Stomach smooth muscle (tissue), 2 donors: ENCODE measurements around the gene SLC6A5.

Experiments used
- H3K27ac ChIP-seq: one replicate; pipeline ENCODE4 v1.7.0; 2013; ENCODE audit warnings: mild to moderate bottlenecking, low read length, inconsistent platforms
- H3K27me3 ChIP-seq, 2 donors: one replicate each; pipeline ENCODE4 v1.7.0; 2013; ENCODE audit warnings: low read length in 2 of 2; ENCODE audit not compliant: insufficient read depth in 2 of 2, control insufficient read depth in 1 of 2
- H3K36me3 ChIP-seq, 2 donors: one replicate each; pipeline ENCODE4 v1.7.0; 2013; ENCODE audit warnings: low read length in 2 of 2; ENCODE audit not compliant: control insufficient read depth in 2 of 2, insufficient read depth in 2 of 2
- H3K4me1 ChIP-seq: one replicate; pipeline ENCODE4 v1.7.0; 2013; ENCODE audit warnings: low read length; ENCODE audit not compliant: control insufficient read depth, insufficient read depth
- H3K4me3 ChIP-seq, 2 donors: one replicate each; pipeline ENCODE4 v1.7.0; 2013; ENCODE audit warnings: low read length in 2 of 2
- H3K9ac ChIP-seq, 2 donors: one replicate each; pipeline ENCODE4 v1.7.0; 2013; ENCODE audit warnings: low read length in 2 of 2, mild to moderate bottlenecking in 1 of 2
- H3K9me3 ChIP-seq, 2 donors: one replicate each; pipeline ENCODE4 v1.7.0; 2013; ENCODE audit warnings: low read length in 2 of 2; ENCODE audit not compliant: control insufficient read depth in 2 of 2
- donor health status: healthy.
- donor health status: Pancreatic carcinoma.

SLC6A5 gene

GRCh38 chr11:20644360-20644759, 45.0 kb downstream of the SLC6A5 start:
- Histone ChIP-seq H3K36me3 (no peaks in the 10 kb centered on the region), H3K27me3 (peaks cover 0 to 3% of the 10 kb centered on the region in 2 donors), H3K9me3 (peaks cover 0 to 2% of the 10 kb centered on the region in 2 donors), H3K4me3 (no peak overlapping the region), H3K9ac (no peak overlapping the region), H3K4me1 (no peaks in the 10 kb centered on the region), H3K27ac (no peak overlapping the region)

GRCh38 chr11:20647976-20648565, 48.7 kb downstream of the SLC6A5 start:
- Histone ChIP-seq H3K9me3 (no peaks in the 10 kb centered on the region), H3K4me3 (no peak overlapping the region), H3K4me1 (no peaks in the 10 kb centered on the region), H3K36me3 (no peaks in the 10 kb centered on the region), H3K27me3 (peaks cover 0 to 3% of the 10 kb centered on the region in 2 donors), H3K27ac (no peak overlapping the region), H3K9ac (no peak overlapping the region)

- H3K9me3 ChIP-seq: no peaks in the 10 kb centered on the region
- no peak overlapping the region for H3K4me3 ChIP-seq
- peaks cover 0 to 5% of the 10 kb centered on the region in 2 donors for H3K27me3 ChIP-seq
- no peaks in the 10 kb centered on the region for H3K36me3 ChIP-seq
- no peaks in the 10 kb centered on the region for H3K4me1 ChIP-seq
- H3K9ac ChIP-seq: no peak overlapping the region
- H3K27ac ChIP-seq: no peak overlapping the region
These were observed 52.9 kb downstream of the SLC6A5 start for GRCh38 chr11:20652150-20652806.

GRCh38 chr11:20654038-20654437, 54.6 kb downstream of the SLC6A5 start:
- Histone ChIP-seq H3K27ac (no peak overlapping the region), H3K4me1 (no peaks in the 10 kb centered on the region), H3K36me3 (no peaks in the 10 kb centered on the region), H3K9me3 (no peaks in the 10 kb centered on the region), H3K27me3 (peaks cover 0 to 5% of the 10 kb centered on the region in 2 donors), H3K9ac (no peak overlapping the region), H3K4me3 (no peak overlapping the region)

- Histone ChIP-seq H3K4me1 (no peaks in the 10 kb centered on the region), H3K36me3 (no peaks in the 10 kb centered on the region), H3K9me3 (no peaks in the 10 kb centered on the region), H3K27ac (no peak overlapping the region), H3K9ac (no peak overlapping the region), H3K27me3 (peaks cover 0 to 5% of the 10 kb centered on the region in 2 donors), H3K4me3 (no peak overlapping the region)
These were observed 57.5 kb downstream of the SLC6A5 start for GRCh38 chr11:20656901-20657300.

GRCh38 chr11:20658135-20658534, 58.7 kb downstream of the SLC6A5 start:
- H3K36me3 ChIP-seq: no peaks in the 10 kb centered on the region
- no peaks in the 10 kb centered on the region for H3K9me3 ChIP-seq
- H3K4me1 ChIP-seq: no peaks in the 10 kb centered on the region
- H3K4me3 ChIP-seq: no peak overlapping the region
- no peak overlapping the region for H3K27ac ChIP-seq
- H3K9ac ChIP-seq: no peak overlapping the region
- H3K27me3 ChIP-seq: peaks cover 0 to 5% of the 10 kb centered on the region in 2 donors

GRCh38 chr11:20661445-20661844, 62.0 kb downstream of the SLC6A5 start:
- Histone ChIP-seq H3K4me3 (no peak overlapping the region), H3K36me3 (no peaks in the 10 kb centered on the region), H3K27ac (no peak overlapping the region), H3K27me3 (no peaks in the 10 kb centered on the region), H3K9me3 (no peaks in the 10 kb centered on the region), H3K9ac (no peak overlapping the region), H3K4me1 (no peaks in the 10 kb centered on the region)

GRCh38 chr11:20661850-20662249, 62.4 kb downstream of the SLC6A5 start:
- Histone ChIP-seq H3K9me3 (no peaks in the 10 kb centered on the region), H3K9ac (no peak overlapping the region), H3K27ac (no peak overlapping the region), H3K27me3 (no peaks in the 10 kb centered on the region), H3K4me1 (no peaks in the 10 kb centered on the region), H3K4me3 (no peak overlapping the region), H3K36me3 (no peaks in the 10 kb centered on the region)

GRCh38 chr11:20668131-20668809, 68.9 kb downstream of the SLC6A5 start:
- Histone ChIP-seq H3K27ac (no peak overlapping the region), H3K27me3 (peaks cover 23 to 37% of the 10 kb centered on the region in 2 donors), H3K9ac (no peak overlapping the region), H3K4me1 (peaks cover 19% of the 10 kb centered on the region), H3K4me3 (no peak overlapping the region), H3K36me3 (no peaks in the 10 kb centered on the region), H3K9me3 (no peaks in the 10 kb centered on the region)

- no peak within 1 kb of the TSS for H3K9ac ChIP-seq
- H3K9me3 ChIP-seq: no peaks in the 10 kb centered on the region
- no peaks in the 10 kb centered on the region for H3K36me3 ChIP-seq
- H3K27ac ChIP-seq: no peak within 1 kb of the TSS
- peaks cover 19% of the 10 kb centered on the region for H3K4me1 ChIP-seq
- peaks cover 26 to 41% of the 10 kb centered on the region in 2 donors for H3K27me3 ChIP-seq
- peak within 1 kb of the TSS; percentile 38 to 64 for H3K4me3 ChIP-seq
These were observed 69.7 kb downstream of the SLC6A5 start, which contains the start of gene NELL1 for GRCh38 chr11:20668844-20669819. NELL1 (plus strand) TSS chr11:20669586.
